Measurements from ENCODE around the gene NPHS1. TPM values are rescaled to one million over a fixed set of nuclear protein-coding genes. Genes with fewer than 3 reads are reported as not detected.
A peak's percentile ranks its signal among the peaks of the same experiment; 100 is the strongest.

Gene NPHS1
- total RNA-seq, 2 donors from 2014 or later = 14.0 to 33.6 TPM

DNA sequence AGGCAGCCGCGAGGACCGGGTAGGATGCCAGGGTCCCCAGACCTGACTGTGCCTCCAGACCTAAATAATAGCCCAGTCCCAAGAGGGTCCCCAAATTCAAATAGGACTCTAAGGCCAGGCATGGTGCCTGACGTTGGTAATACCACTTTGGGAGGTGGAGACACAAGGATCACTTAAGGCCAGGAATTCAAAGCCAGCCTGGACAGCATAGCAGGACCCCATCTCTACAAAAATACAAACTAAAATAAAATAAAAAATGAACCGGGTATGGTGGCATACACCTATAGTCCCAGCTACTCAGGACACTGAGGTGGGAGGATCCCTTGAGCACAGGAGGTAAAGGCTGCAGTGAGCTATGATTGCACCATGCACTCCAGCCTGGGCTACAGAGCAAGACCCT is 10.7 kb upstream of the NPHS1 start:
- H3K36me3 ChIP-seq (replicated peaks in 1 of 2; ENCODE audit: insufficient read depth in 1 of 2, low read depth in 2 of 2) = peaks cover 0 to 5% of the 10 kb centered on the region in 2 donors
- WGBS, 2 donors = 85 to 88% methylated on average over 5 of the region's 5 CpGs
- no peak overlapping the region for H3K4me3 ChIP-seq
- no peak for DNase-seq
- no peaks in the 10 kb centered on the region for H3K9me3 ChIP-seq
- no peaks in the 10 kb centered on the region for H3K27me3 ChIP-seq
- ATAC-seq = no peak
- TF ChIP-seq, protein P1, sequence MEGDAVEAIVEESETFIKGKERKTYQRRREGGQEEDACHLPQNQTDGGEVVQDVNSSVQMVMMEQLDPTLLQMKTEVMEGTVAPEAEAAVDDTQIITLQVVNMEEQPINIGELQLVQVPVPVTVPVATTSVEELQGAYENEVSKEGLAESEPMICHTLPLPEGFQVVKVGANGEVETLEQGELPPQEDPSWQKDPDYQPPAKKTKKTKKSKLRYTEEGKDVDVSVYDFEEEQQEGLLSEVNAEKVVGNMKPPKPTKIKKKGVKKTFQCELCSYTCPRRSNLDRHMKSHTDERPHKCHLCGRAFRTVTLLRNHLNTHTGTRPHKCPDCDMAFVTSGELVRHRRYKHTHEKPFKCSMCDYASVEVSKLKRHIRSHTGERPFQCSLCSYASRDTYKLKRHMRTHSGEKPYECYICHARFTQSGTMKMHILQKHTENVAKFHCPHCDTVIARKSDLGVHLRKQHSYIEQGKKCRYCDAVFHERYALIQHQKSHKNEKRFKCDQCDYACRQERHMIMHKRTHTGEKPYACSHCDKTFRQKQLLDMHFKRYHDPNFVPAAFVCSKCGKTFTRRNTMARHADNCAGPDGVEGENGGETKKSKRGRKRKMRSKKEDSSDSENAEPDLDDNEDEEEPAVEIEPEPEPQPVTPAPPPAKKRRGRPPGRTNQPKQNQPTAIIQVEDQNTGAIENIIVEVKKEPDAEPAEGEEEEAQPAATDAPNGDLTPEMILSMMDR (IDR thresholded peaks at IDR 0.05) = no peak
- no peak for TF ChIP-seq POLR2A (IDR thresholded peaks at IDR 0.05)
- H3K27ac ChIP-seq = no peak overlapping the region
- intact Hi-C loops (cut with DNase I) = no loop called here
- peaks cover 37% of the 10 kb centered on the region for H3K4me1 ChIP-seq

DNA sequence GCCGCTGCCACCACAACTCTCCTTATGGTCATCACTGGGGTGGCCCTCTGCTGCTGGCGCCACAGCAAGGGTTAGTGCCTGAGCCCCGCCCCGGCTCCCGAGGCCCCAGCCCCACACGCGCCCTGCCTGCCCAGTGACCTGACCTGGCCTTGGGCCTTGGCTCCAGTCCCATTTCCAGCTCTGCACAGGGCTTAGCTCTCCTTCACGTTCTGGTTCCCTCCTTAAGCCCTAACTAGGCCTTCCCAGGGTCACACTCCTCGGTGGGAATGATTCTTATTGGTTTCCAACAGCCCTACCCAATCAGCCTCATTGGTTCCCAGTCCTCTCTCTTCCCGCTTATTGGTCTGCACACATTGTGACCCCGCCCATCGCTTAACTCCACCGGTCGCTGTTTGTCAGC is 10.2 kb upstream of the NPHS1 start:
- DNase-seq (peak in 3 of 4 donors; percentile 34 to 63 (median 50)), ATAC-seq (peak; percentile 31)
- Histone ChIP-seq H3K27me3 (no peaks in the 10 kb centered on the region), H3K36me3 (replicated peaks in 1 of 2; ENCODE audit: insufficient read depth in 1 of 2, low read depth in 2 of 2) (peaks cover 0 to 5% of the 10 kb centered on the region in 2 donors), H3K9me3 (no peaks in the 10 kb centered on the region), H3K27ac (peak overlapping the region in 1 of 4 donors; percentile 34), H3K4me3 (no peak overlapping the region), H3K4me1 (peaks cover 35% of the 10 kb centered on the region)
- intact Hi-C loops (cut with DNase I) = no loop called here
- 64 to 67% methylated on average over 11 to 14 of the region's 14 CpGs for WGBS, 2 donors
- TF ChIP-seq, protein P1 (IDR thresholded peaks at IDR 0.05) = no peak
- no peak for TF ChIP-seq POLR2A (IDR thresholded peaks at IDR 0.05)

DNA sequence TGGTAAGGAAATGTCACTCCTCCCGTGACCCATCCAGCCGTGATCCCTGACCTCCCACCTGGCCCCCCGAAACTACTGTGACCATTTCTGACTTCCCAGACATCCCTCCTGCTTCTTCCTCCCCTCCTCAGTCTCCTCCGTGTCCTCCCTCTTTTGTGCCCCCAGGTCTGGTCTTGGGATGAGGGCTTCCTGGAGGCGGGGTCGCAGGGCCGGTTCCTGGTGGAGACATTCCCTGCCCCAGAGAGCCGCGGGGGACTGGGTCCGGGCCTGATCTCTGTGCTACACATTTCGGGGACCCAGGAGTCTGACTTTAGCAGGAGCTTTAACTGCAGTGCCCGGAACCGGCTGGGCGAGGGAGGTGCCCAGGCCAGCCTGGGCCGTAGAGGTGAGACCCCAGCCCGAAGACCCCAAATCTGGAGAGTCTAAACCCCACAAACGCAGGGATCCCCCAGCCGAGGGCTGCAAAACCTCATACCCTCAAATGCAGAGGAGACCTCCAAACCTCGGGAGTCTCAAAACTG is 9.4 kb upstream of the NPHS1 start:
- H3K4me3 ChIP-seq = no peak overlapping the region
- TF ChIP-seq POLR2A (IDR thresholded peaks at IDR 0.05) = no peak
- TF ChIP-seq, protein P1 (IDR thresholded peaks at IDR 0.05) = no peak
- peak overlapping the region in 1 of 4 donors; percentile 34 for H3K27ac ChIP-seq
- ATAC-seq (no peak), DNase-seq (no peak)
- H3K9me3 ChIP-seq = no peaks in the 10 kb centered on the region
- 63 to 70% methylated on average over 13 to 19 of the region's 19 CpGs for WGBS, 2 donors
- peaks cover 39% of the 10 kb centered on the region for H3K4me1 ChIP-seq
- H3K27me3 ChIP-seq = no peaks in the 10 kb centered on the region
- intact Hi-C loops (cut with DNase I) = no loop called here
- H3K36me3 ChIP-seq (replicated peaks in 1 of 2; ENCODE audit: insufficient read depth in 1 of 2, low read depth in 2 of 2) = peaks cover 0 to 5% of the 10 kb centered on the region in 2 donors

DNA sequence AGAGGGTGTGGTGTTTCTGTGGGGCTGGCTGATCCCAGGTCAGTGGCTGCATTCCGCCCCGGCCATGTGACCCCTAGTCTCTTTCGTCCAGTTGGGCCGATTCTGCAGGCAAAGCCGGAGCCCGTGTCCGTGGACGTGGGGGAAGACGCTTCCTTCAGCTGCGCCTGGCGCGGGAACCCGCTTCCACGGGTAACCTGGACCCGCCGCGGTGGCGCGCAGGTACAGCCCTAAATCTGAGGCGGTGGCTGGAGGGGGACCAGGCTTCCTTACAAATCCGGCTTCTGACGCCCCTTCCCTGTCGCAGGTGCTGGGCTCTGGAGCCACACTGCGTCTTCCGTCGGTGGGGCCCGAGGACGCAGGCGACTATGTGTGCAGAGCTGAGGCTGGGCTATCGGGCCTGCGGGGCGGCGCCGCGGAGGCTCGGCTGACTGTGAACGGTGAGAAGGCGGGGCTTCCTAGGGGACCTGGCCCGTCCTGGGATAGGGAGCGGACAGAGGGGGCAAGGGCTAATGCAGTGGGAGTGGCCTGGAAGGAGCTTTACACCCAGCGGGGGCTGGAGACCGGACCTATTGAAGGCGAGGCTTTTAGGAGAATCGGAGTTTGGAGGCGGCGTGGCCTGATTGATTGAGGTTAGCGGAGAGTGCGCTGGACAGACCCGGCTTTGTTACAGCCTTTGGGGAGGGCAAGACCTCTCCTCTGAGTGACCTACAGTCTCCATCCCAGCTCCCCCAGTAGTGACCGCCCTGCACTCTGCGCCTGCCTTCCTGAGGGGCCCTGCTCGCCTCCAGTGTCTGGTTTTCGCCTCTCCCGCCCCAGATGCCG is 8.7 kb upstream of the NPHS1 start:
- Histone ChIP-seq H3K36me3 (replicated peaks in 1 of 2; ENCODE audit: insufficient read depth in 1 of 2, low read depth in 2 of 2) (peaks cover 0 to 5% of the 10 kb centered on the region in 2 donors), H3K4me1 (peaks cover 45% of the 10 kb centered on the region), H3K27ac (peak overlapping the region in 1 of 4 donors; percentile 89), H3K27me3 (no peaks in the 10 kb centered on the region), H3K9me3 (no peaks in the 10 kb centered on the region), H3K4me3 (no peak overlapping the region)
- no peak for ATAC-seq
- intact Hi-C loops (cut with DNase I) = no loop called here
- TF ChIP-seq, protein P1 (IDR thresholded peaks at IDR 0.05) = no peak
- 44 to 73% methylated on average over 35 to 44 of the region's 55 CpGs for WGBS, 2 donors
- DNase-seq = no peak
